ENCODE results near the gene NIT2. TPM values are rescaled to one million over a fixed set of nuclear protein-coding genes. Genes with fewer than 3 reads are reported as not detected.

Gene NIT2
- total RNA-seq, 4 donors from 2014 or later = 13.5 to 45.2 (median 24.2) TPM

DNA sequence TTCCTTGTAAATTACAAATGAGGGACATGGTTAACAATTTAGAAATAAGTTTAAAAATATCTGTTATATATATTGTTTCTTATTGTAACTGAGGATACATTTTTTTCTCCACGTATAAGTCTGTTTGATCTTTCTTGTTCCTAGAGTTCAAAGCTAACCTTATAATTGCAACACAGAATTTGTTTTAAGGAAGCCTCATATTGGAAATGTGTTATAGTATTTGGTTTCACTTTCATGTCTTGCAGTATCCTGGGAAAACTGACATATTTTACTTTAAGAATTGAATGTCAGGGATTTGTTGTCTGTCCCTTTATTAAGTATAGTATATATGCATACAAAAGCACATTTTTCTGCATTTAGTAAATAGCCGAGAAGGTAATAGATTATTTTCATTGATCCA is 23.5 kb upstream of the NIT2 start:
- Histone ChIP-seq H3K27me3 (no peaks in the 10 kb centered on the region), H3K4me3 (no peak overlapping the region), H3K4me1 (peaks cover 14 to 21% of the 10 kb centered on the region in 2 donors), H3K36me3 (peaks cover 0 to 47% of the 10 kb centered on the region in 2 donors), H3K27ac (no peak overlapping the region), H3K9me3 (no peaks in the 10 kb centered on the region)
- no peak for TF ChIP-seq POLR2A (IDR thresholded peaks at IDR 0.05)
- TF ChIP-seq, protein P1, sequence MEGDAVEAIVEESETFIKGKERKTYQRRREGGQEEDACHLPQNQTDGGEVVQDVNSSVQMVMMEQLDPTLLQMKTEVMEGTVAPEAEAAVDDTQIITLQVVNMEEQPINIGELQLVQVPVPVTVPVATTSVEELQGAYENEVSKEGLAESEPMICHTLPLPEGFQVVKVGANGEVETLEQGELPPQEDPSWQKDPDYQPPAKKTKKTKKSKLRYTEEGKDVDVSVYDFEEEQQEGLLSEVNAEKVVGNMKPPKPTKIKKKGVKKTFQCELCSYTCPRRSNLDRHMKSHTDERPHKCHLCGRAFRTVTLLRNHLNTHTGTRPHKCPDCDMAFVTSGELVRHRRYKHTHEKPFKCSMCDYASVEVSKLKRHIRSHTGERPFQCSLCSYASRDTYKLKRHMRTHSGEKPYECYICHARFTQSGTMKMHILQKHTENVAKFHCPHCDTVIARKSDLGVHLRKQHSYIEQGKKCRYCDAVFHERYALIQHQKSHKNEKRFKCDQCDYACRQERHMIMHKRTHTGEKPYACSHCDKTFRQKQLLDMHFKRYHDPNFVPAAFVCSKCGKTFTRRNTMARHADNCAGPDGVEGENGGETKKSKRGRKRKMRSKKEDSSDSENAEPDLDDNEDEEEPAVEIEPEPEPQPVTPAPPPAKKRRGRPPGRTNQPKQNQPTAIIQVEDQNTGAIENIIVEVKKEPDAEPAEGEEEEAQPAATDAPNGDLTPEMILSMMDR (IDR thresholded peaks at IDR 0.05 in 4 of 5, conservative IDR thresholded peaks at IDR 0.05 in 1 of 5) = no peak
- intact Hi-C loops (cut with DNase I; ENCODE audit: low total_unique reads) (no loop called here), in situ Hi-C loops (cut with MboI; ENCODE audit: low sequenced_read_pairs in 4 of 4) (loop anchor here in 3 of 4 donors (25.0 kb wide), 1 partner anchor 276 kb away; no protein-coding TSS in a partner anchor)
- DNase-seq (no peak), ATAC-seq (no peak)

- Histone ChIP-seq H3K27me3 (no peaks in the 10 kb centered on the region), H3K36me3 (peaks cover 0 to 42% of the 10 kb centered on the region in 2 donors), H3K4me1 (no peaks in the 10 kb centered on the region), H3K27ac (peak overlapping the region in 2 of 4 donors; percentile 7 to 23), H3K4me3 (no peak overlapping the region), H3K9me3 (no peaks in the 10 kb centered on the region)
- intact Hi-C loops (cut with DNase I; ENCODE audit: low total_unique reads) = loop anchor here (5.0 kb wide), 1 partner anchor 271 kb away; no protein-coding TSS in a partner anchor
- ATAC-seq (peak in 1 of 2 donors; percentile 76), DNase-seq (no peak)
- TF ChIP-seq POLR2A (IDR thresholded peaks at IDR 0.05) = no peak
- TF ChIP-seq, protein P1 (IDR thresholded peaks at IDR 0.05 in 4 of 5, conservative IDR thresholded peaks at IDR 0.05 in 1 of 5) = peak; percentile 42 to 64 (median 53)
- in situ Hi-C loops (cut with MboI; ENCODE audit: low sequenced_read_pairs in 4 of 4) = loop anchor here in 3 of 4 donors (25.0 kb wide), 1 partner anchor 271 kb away; no protein-coding TSS in a partner anchor
These were observed 17.9 kb upstream of the NIT2 start for GRCh38 chr3:100316641-100317069.

- DNase-seq (no peak), ATAC-seq (no peak)
- no peaks in the 10 kb centered on the region for H3K9me3 ChIP-seq
- in situ Hi-C loops (cut with MboI; ENCODE audit: low sequenced_read_pairs in 4 of 4) = loop anchor here in 3 of 4 donors (25.0 kb wide), 1 partner anchor 269 kb away; no protein-coding TSS in a partner anchor
- H3K27ac ChIP-seq = no peak overlapping the region
- H3K36me3 ChIP-seq = peaks cover 0 to 43% of the 10 kb centered on the region in 2 donors
- TF ChIP-seq POLR2A (IDR thresholded peaks at IDR 0.05) = no peak
- TF ChIP-seq, protein P1 (IDR thresholded peaks at IDR 0.05 in 4 of 5, conservative IDR thresholded peaks at IDR 0.05 in 1 of 5) = no peak
- H3K4me1 ChIP-seq = no peaks in the 10 kb centered on the region
- intact Hi-C loops (cut with DNase I; ENCODE audit: low total_unique reads) = loop anchor here (5.0 kb wide), 1 partner anchor 269 kb away; no protein-coding TSS in a partner anchor
- H3K27me3 ChIP-seq = no peaks in the 10 kb centered on the region
- no peak overlapping the region for H3K4me3 ChIP-seq
These were observed 16.6 kb upstream of the NIT2 start for GRCh38 chr3:100317912-100318311.

- intact Hi-C loops (cut with DNase I; ENCODE audit: low total_unique reads) = loop anchor here (5.0 kb wide), 1 partner anchor 267 kb away; no protein-coding TSS in a partner anchor
- Histone ChIP-seq H3K4me1 (no peaks in the 10 kb centered on the region), H3K4me3 (no peak overlapping the region), H3K27me3 (no peaks in the 10 kb centered on the region), H3K27ac (no peak overlapping the region), H3K36me3 (peaks cover 0 to 55% of the 10 kb centered on the region in 2 donors), H3K9me3 (no peaks in the 10 kb centered on the region)
- DNase-seq = no peak
- TF ChIP-seq, protein P1 (IDR thresholded peaks at IDR 0.05 in 4 of 5, conservative IDR thresholded peaks at IDR 0.05 in 1 of 5) = no peak
- no peak for TF ChIP-seq POLR2A (IDR thresholded peaks at IDR 0.05)
- in situ Hi-C loops (cut with MboI; ENCODE audit: low sequenced_read_pairs in 4 of 4) = loop anchor here in 3 of 4 donors (25.0 kb wide), 1 partner anchor 267 kb away; no protein-coding TSS in a partner anchor
- ATAC-seq = no peak
These were observed 14.6 kb upstream of the NIT2 start for GRCh38 chr3:100319951-100320350.
